H1 (cell line): ENCODE measurements around the gene FRMD5. TPM values are rescaled to one million over a fixed set of nuclear protein-coding genes. Genes with fewer than 3 reads are reported as not detected.

Source experiments
- CTCF ChIA-PET: fragments of 300-600 bp; sonication (Branson Sonifier 250); formaldehyde crosslinking; loops from one replicate; lab custom pipeline; 2021; ENCODE audit not compliant: partially characterized antibody; lab: Charles Lee
- POLR2A ChIA-PET: fragments of 300-600 bp; sonication (Branson Sonifier 250); formaldehyde crosslinking; loops from one replicate; lab custom pipeline; 2021; ENCODE audit warnings: inconsistent platforms; ENCODE audit not compliant: partially characterized antibody; lab: Charles Lee
- DNase-seq, 2 experiments: peaks; one replicate each; pipeline versions ENCODE4 v3.0.0 to v3.0.0-alpha.2; 2010 to 2022; ENCODE audit warnings: low spot score in 2 of 2, low read depth in 1 of 2, mixed read lengths in 1 of 2
- FAIRE-seq: peaks from 2 replicates; lab custom pipeline; 2011; peaks lifted over from hg19 to GRCh38; lab: Jason Lieb, UNC
- H2AFZ ChIP-seq: 2 replicates; pipeline ENCODE4 v1.8.1; 2012; ENCODE audit warnings: low read length, inconsistent platforms
- H2AK5ac ChIP-seq: 2 replicates; pipeline ENCODE4 v1.6.1; 2013; ENCODE audit warnings: low read depth, low read length
- H2BK120ac ChIP-seq: replicated peaks from 2 replicates; pipeline ENCODE3; 2013; ENCODE audit warnings: low read depth, low read length, inconsistent platforms
- H2BK12ac ChIP-seq: 2 replicates; pipeline ENCODE4 v1.6.1; 2013; ENCODE audit warnings: low read depth, low read length
- H2BK15ac ChIP-seq: 2 replicates; pipeline ENCODE4 v1.6.1; 2013; ENCODE audit warnings: low read length
- H2BK20ac ChIP-seq: 2 replicates; pipeline ENCODE4 v1.6.1; 2013; ENCODE audit warnings: low read length
- H2BK5ac ChIP-seq: 2 replicates; pipeline ENCODE4 v1.6.1; 2013; ENCODE audit warnings: low read depth, low read length
- H3K14ac ChIP-seq: 2 replicates; pipeline ENCODE4 v1.6.1; 2013; ENCODE audit warnings: inconsistent platforms; ENCODE audit not compliant: insufficient read length
- H3K18ac ChIP-seq: 2 replicates; pipeline ENCODE4 v1.6.1; 2013; ENCODE audit warnings: low read length; ENCODE audit errors: extremely low read depth
- H3K23ac ChIP-seq: 2 replicates; pipeline ENCODE4 v1.6.1; 2013; ENCODE audit warnings: inconsistent platforms; ENCODE audit not compliant: insufficient read length
- H3K23me2 ChIP-seq: 2 replicates; pipeline ENCODE4 v1.6.1; 2013; ENCODE audit warnings: low read depth, low read length
- H3K27ac ChIP-seq: 2 replicates; pipeline ENCODE4 v1.6.1; 2011; ENCODE audit warnings: low read depth, low read length, inconsistent platforms
- H3K27me3 ChIP-seq, 4 experiments: replicated peaks in 1 of 4; 1 replicate in 1 of 4; 2 replicates in 3 of 4; pipeline versions ENCODE4 v1.6.1 to v1.8.1; 2011 to 2013; ENCODE audit warnings: low read length in 3 of 4, mild to moderate bottlenecking in 3 of 4, inconsistent platforms in 2 of 4, mixed read lengths in 2 of 4, moderate library complexity in 1 of 4; ENCODE audit not compliant: control insufficient read depth in 3 of 4, insufficient read depth in 3 of 4; ENCODE audit errors: extremely low read depth in 1 of 4
- H3K36me3 ChIP-seq, 4 experiments: 2 replicates each; pipeline versions ENCODE4 v1.6.1 to v1.8.1; 2011 to 2013; ENCODE audit warnings: mild to moderate bottlenecking in 4 of 4, low read length in 3 of 4, moderate library complexity in 2 of 4, control low read depth in 1 of 4, inconsistent platforms in 1 of 4; ENCODE audit not compliant: insufficient read depth in 4 of 4, control insufficient read depth in 2 of 4
- H3K4ac ChIP-seq: replicated peaks from 2 replicates; pipeline ENCODE3; 2013; ENCODE audit warnings: low read length, low read depth, mixed read lengths, inconsistent platforms; ENCODE audit not compliant: insufficient read length
- H3K4me1 ChIP-seq, 4 experiments: replicated peaks in 1 of 4; 1 replicate in 1 of 4; 2 replicates in 3 of 4; pipeline versions ENCODE4 v1.6.1 to v1.8.1; 2011 to 2013; ENCODE audit warnings: low read length in 3 of 4, inconsistent platforms in 2 of 4, mixed read lengths in 1 of 4; ENCODE audit not compliant: insufficient read depth in 4 of 4, control insufficient read depth in 3 of 4
- H3K4me2 ChIP-seq, 2 experiments: 2 replicates each; pipeline versions ENCODE4 v1.6.1 to v1.8.1; 2011 to 2013; ENCODE audit warnings: low read depth in 2 of 2, low read length in 2 of 2, control low read depth in 1 of 2, inconsistent platforms in 1 of 2, mild to moderate bottlenecking in 1 of 2; ENCODE audit not compliant: insufficient read depth in 1 of 2
- H3K4me3 ChIP-seq, 4 experiments: fragments of 200-600, 300-600 bp in 1 of 4; sonication (generic), shearing (Covaris generic), sonication (Bioruptor Twin) in 1 of 4; 2 replicates each; pipeline versions ENCODE4 v1.5.1 to v1.8.1; 2011 to 2016; ENCODE audit warnings: low read length in 4 of 4, low read depth in 3 of 4, control low read depth in 2 of 4, inconsistent platforms in 2 of 4, mild to moderate bottlenecking in 2 of 4, mixed read lengths in 1 of 4, moderate library complexity in 1 of 4; ENCODE audit not compliant: insufficient read depth in 2 of 4; ENCODE audit errors: extremely low read depth in 1 of 4
- H3K56ac ChIP-seq: replicated peaks from 2 replicates; pipeline ENCODE3; 2013; ENCODE audit warnings: low read depth, mild to moderate bottlenecking, mixed read lengths, low read length, inconsistent platforms; ENCODE audit not compliant: insufficient read length
- H3K79me1 ChIP-seq: 2 replicates; pipeline ENCODE4 v1.6.1; 2013; ENCODE audit warnings: low read depth, low read length, control low read depth
- H3K79me2 ChIP-seq, 2 experiments: 2 replicates each; pipeline versions ENCODE4 v1.6.1 to v1.8.1; 2012 to 2013; ENCODE audit warnings: low read length in 2 of 2, mild to moderate bottlenecking in 2 of 2, inconsistent platforms in 1 of 2; ENCODE audit not compliant: insufficient read depth in 2 of 2, control insufficient read depth in 1 of 2
- H3K9ac ChIP-seq, 4 experiments: replicated peaks in 1 of 4; 1 replicate in 1 of 4; 2 replicates in 3 of 4; pipeline versions ENCODE4 v1.6.1 to v1.8.1; 2011 to 2013; ENCODE audit warnings: low read depth in 3 of 4, low read length in 3 of 4, control low read depth in 2 of 4, mild to moderate bottlenecking in 2 of 4, moderate library complexity in 2 of 4, inconsistent platforms in 1 of 4; ENCODE audit errors: extremely low read depth in 1 of 4
- H3K9me3 ChIP-seq, 2 experiments: 2 replicates each; pipeline versions ENCODE4 v1.6.1 to v1.8.1; 2012 to 2013; ENCODE audit warnings: mild to moderate bottlenecking in 2 of 2, moderate library complexity in 2 of 2, control low read depth in 1 of 2, inconsistent platforms in 1 of 2, low read depth in 1 of 2, low read length in 1 of 2, mixed read lengths in 1 of 2; ENCODE audit not compliant: insufficient read depth in 2 of 2
- H4K20me1 ChIP-seq, 2 experiments: replicated peaks in 1 of 2; 2 replicates each; pipeline versions ENCODE3 to v1.8.1; 2011 to 2013; ENCODE audit warnings: inconsistent platforms in 2 of 2, low read length in 2 of 2, mild to moderate bottlenecking in 1 of 2; ENCODE audit not compliant: insufficient read depth in 2 of 2, control insufficient read depth in 1 of 2
- H4K5ac ChIP-seq: 2 replicates; pipeline ENCODE4 v1.6.1; 2013; ENCODE audit warnings: low read length, low read depth, mixed read lengths, inconsistent platforms; ENCODE audit not compliant: insufficient read length
- H4K8ac ChIP-seq: 2 replicates; pipeline ENCODE4 v1.8.0; 2013; ENCODE audit warnings: mild to moderate bottlenecking, moderate library complexity, low read length, inconsistent platforms; ENCODE audit not compliant: insufficient read depth; ENCODE audit errors: extremely low read depth
- H4K91ac ChIP-seq: replicated peaks from 2 replicates; pipeline ENCODE3; 2013; ENCODE audit warnings: low read length, mixed read lengths, inconsistent platforms; ENCODE audit not compliant: insufficient read length
- CEBPB ChIP-seq: IDR thresholded peaks from 2 replicates; pipeline ENCODE4 v1.6.1; 2012; ENCODE audit warnings: low read depth, low read length
- GABPA ChIP-seq: IDR thresholded peaks from 2 replicates; pipeline ENCODE4 v1.6.1; 2011; ENCODE audit warnings: mild to moderate bottlenecking, low read length, moderate library complexity, borderline replicate concordance; ENCODE audit not compliant: insufficient read depth
- GTF2F1 ChIP-seq: IDR thresholded peaks from 2 replicates; pipeline ENCODE4 v1.6.1; 2012; ENCODE audit warnings: low read depth, low read length, improper control_type of control experiment, borderline replicate concordance
- MAFK ChIP-seq: IDR thresholded peaks from 2 replicates; pipeline ENCODE4 v1.6.1; 2012; ENCODE audit warnings: low read depth, mild to moderate bottlenecking, improper control_type of control experiment, low read length
- NANOG ChIP-seq: IDR thresholded peaks from 2 replicates; pipeline ENCODE4 v1.6.1; 2011; ENCODE audit warnings: low read length, low read depth, mild to moderate bottlenecking, inconsistent platforms; ENCODE audit not compliant: insufficient read depth, poor library complexity, severe bottlenecking
- POU5F1 ChIP-seq: IDR thresholded peaks from 2 replicates; pipeline ENCODE4 v1.6.1; 2011; ENCODE audit warnings: low read depth, mild to moderate bottlenecking, low read length, moderate library complexity
- SIN3A ChIP-seq, 2 experiments: IDR thresholded peaks in 1 of 2; conservative IDR thresholded peaks in 1 of 2; 2 replicates each; pipeline ENCODE4 v1.6.1; 2011 to 2012; ENCODE audit warnings: low read length in 2 of 2, improper control_type of control experiment in 1 of 2, low read depth in 1 of 2, mild to moderate bottlenecking in 1 of 2
- WGBS, 2 experiments: shearing (Covaris generic) in 1 of 2; methylation state at CpG; one replicate each; pipeline versions ENCODE4 v1.1.6 to v1.1.7; 2013 to 2015; ENCODE audit warnings: low lambda C conversion rate in 2 of 2, mixed read lengths in 2 of 2, inconsistent platforms in 1 of 2, low coverage in 1 of 2, missing lambda C conversion rate in 1 of 2; ENCODE audit not compliant: insufficient replicate concordance in 2 of 2, insufficient coverage in 1 of 2, insufficient read length in 1 of 2; ENCODE audit errors: extremely low coverage in 1 of 2, missing lambda C conversion rate in 1 of 2; 5-methylcytosine and 5-hydroxymethylcytosine counted together
- polyA plus RNA-seq, 7 experiments: library from polyadenylated mRNA; depleted of rRNA in 3 of 7; stranded (reverse) in 5 of 7; unstranded in 2 of 7; fragments of >200 nt in 5 of 7; fragments of 200-250 nt in 2 of 7; gene quantifications; 1 replicate in 5 of 7; 2 replicates in 1 of 7; 4 replicates in 1 of 7; pipeline versions ENCODE4 v1.2.1 to v1.2.3, GENCODE V29; 2011 to 2013; ENCODE audit warnings: missing spikeins in 2 of 7, mixed read lengths in 2 of 7
- total RNA-seq: library from RNA; stranded (reverse); fragmentation: NEBNext Ultra II Directional; extraction: Animal tissue kit (Norgen Biotek cat#: 25700); gene quantifications from 2 replicates; pipeline ENCODE4 v1.2.1, GENCODE V29; 2021
- TF ChIP-seq, protein P1 (sequence below), 3 experiments: IDR thresholded peaks; 1 replicate in 2 of 3; 2 replicates in 1 of 3; pipeline versions ENCODE4 v1.5.1 to v1.6.1; 2011; ENCODE audit warnings: low read length in 3 of 3, mild to moderate bottlenecking in 3 of 3, inconsistent platforms in 2 of 3, low read depth in 1 of 3, moderate library complexity in 1 of 3; ENCODE audit not compliant: insufficient read depth in 1 of 3; ENCODE audit errors: control extremely low read depth in 1 of 3

The FRMD5 gene
- total and polyA plus RNA-seq, 2 of the 8 experiments (the other 6 are each of a cell fraction or from before 2014, with no cell fraction given), result 10.1 to 12.6 TPM

GRCh38 chr15:44084171-44084570 is 110.9 kb downstream of the FRMD5 start:
- Histone ChIP-seq H3K27me3 (no peaks in the 10 kb centered on the region), H3K79me2 (no peaks in the 10 kb centered on the region), H2AFZ (no peak overlapping the region), H2BK20ac (no peak overlapping the region), H3K79me1 (no peaks in the 10 kb centered on the region), H3K4me1 (no peaks in the 10 kb centered on the region), H3K9me3 (no peaks in the 10 kb centered on the region), H3K23ac (no peak overlapping the region), H4K20me1 (peaks cover 0 to 2% of the 10 kb centered on the region in 2 experiments), H2BK15ac (no peak overlapping the region), H3K4ac (no peak overlapping the region), H2BK5ac (no peak overlapping the region), H2BK120ac (no peak overlapping the region), H3K4me2 (no peak overlapping the region), H4K5ac (no peak overlapping the region), H4K91ac (no peak overlapping the region), H4K8ac (no peak overlapping the region), H3K23me2 (no peaks in the 10 kb centered on the region), H3K36me3 (no peaks in the 10 kb centered on the region), H3K56ac (no peak overlapping the region), H3K4me3 (no peak overlapping the region), H3K9ac (no peak overlapping the region), H2BK12ac (no peak overlapping the region), H3K27ac (no peak overlapping the region), H3K18ac (no peak overlapping the region), H3K14ac (no peak overlapping the region), H2AK5ac (no peak overlapping the region)
- ChIA-PET POLR2A (no interaction called here), CTCF (interaction anchor here (1.4 to 1.5 kb wide), 2 partner anchors 12 to 16 kb away, joined by 4 read pairs; no protein-coding TSS in a partner anchor)
- FAIRE-seq, result no peak
- DNase-seq, result no peak
- WGBS, 2 experiments, result 95% methylated on average over 2 of the region's 2 CpGs; no CpG with 5 or more reads in 1 of the 2 experiments
- TF ChIP-seq POU5F1 (no peak), CEBPB (no peak), GABPA (no peak), NANOG (no peak), MAFK (no peak), GTF2F1 (no peak), SIN3A (conservative IDR thresholded peaks at IDR 0.05 in 1 of 2, IDR thresholded peaks at IDR 0.05 in 1 of 2; ENCODE audit: low read depth in 1 of 2, low read length in 2 of 2) (no peak)
- TF ChIP-seq, protein P1, sequence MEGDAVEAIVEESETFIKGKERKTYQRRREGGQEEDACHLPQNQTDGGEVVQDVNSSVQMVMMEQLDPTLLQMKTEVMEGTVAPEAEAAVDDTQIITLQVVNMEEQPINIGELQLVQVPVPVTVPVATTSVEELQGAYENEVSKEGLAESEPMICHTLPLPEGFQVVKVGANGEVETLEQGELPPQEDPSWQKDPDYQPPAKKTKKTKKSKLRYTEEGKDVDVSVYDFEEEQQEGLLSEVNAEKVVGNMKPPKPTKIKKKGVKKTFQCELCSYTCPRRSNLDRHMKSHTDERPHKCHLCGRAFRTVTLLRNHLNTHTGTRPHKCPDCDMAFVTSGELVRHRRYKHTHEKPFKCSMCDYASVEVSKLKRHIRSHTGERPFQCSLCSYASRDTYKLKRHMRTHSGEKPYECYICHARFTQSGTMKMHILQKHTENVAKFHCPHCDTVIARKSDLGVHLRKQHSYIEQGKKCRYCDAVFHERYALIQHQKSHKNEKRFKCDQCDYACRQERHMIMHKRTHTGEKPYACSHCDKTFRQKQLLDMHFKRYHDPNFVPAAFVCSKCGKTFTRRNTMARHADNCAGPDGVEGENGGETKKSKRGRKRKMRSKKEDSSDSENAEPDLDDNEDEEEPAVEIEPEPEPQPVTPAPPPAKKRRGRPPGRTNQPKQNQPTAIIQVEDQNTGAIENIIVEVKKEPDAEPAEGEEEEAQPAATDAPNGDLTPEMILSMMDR (IDR thresholded peaks at IDR 0.05; ENCODE audit: control extremely low read depth in 1 of 3, insufficient read depth in 1 of 3, low read depth in 1 of 3, low read length in 3 of 3), result no peak
